Heart left ventricle (tissue), 16 donors: Measurements from ENCODE around the gene SULT1A1. TPM values are rescaled to one million over a fixed set of nuclear protein-coding genes. Genes with fewer than 3 reads are reported as not detected.
"Not testable (repeated sequence)": the region's sequence is repeated elsewhere in the genome, so short reads cannot be mapped to it uniquely, and the experiment has no call there.

Source experiments
- ATAC-seq, 4 donors: fragments of 200-7000 bp; cut with Tn5 transposase; one replicate each; pipeline ENCODE4 v1.9.1; 2020 to 2022; ENCODE audit warnings: moderate library complexity in 4 of 4, mild to moderate bottlenecking in 3 of 4, moderate number of reproducible peaks in 1 of 4
- DNase-seq, 5 donors: peaks; one replicate each; pipeline ENCODE4 v3.0.0-alpha.2; 2020
- H3K27ac ChIP-seq, 12 donors: fragments of 200-600 bp; sonication (generic) in 4 of 12; one replicate each; pipeline versions ENCODE4 v1.5.0 to v1.8.0; 2016 to 2022; ENCODE audit warnings: mild to moderate bottlenecking in 2 of 12
- H3K27me3 ChIP-seq, 9 donors: fragments of 200-600 bp; sonication (generic) in 2 of 9; one replicate each; pipeline versions ENCODE4 v1.5.1 to v1.8.0; 2016 to 2022; ENCODE audit warnings: mild to moderate bottlenecking in 3 of 9
- H3K36me3 ChIP-seq, 9 donors: fragments of 200-600 bp; sonication (generic) in 2 of 9; one replicate each; pipeline versions ENCODE4 v1.5.0 to v1.8.0; 2018 to 2022; ENCODE audit warnings: mild to moderate bottlenecking in 2 of 9
- H3K4me1 ChIP-seq, 12 donors: fragments of 200-600 bp; sonication (generic) in 4 of 12; one replicate each; pipeline versions ENCODE4 v1.5.0 to v1.8.0; 2016 to 2022; ENCODE audit warnings: mild to moderate bottlenecking in 3 of 12
- H3K4me3 ChIP-seq, 12 donors: fragments of 200-600 bp; sonication (generic) in 4 of 12; one replicate each; pipeline versions ENCODE4 v1.5.0 to v1.8.0; 2017 to 2022; ENCODE audit warnings: mild to moderate bottlenecking in 9 of 12, moderate library complexity in 4 of 12
- H3K9me3 ChIP-seq, 12 donors: fragments of 200-600 bp; sonication (generic) in 4 of 12; one replicate each; pipeline versions ENCODE4 v1.5.0 to v1.8.0; 2016 to 2022; ENCODE audit warnings: mild to moderate bottlenecking in 1 of 12
- CTCF ChIP-seq, 12 donors: fragments of 200-600 bp; sonication (generic) in 4 of 12; IDR thresholded peaks; one replicate each; pipeline versions ENCODE4 v1.5.0 to v1.8.0; 2018 to 2022; ENCODE audit warnings: antibody characterized with exemption in 12 of 12, mild to moderate bottlenecking in 5 of 12
- POLR2A ChIP-seq, 2 donors: fragments of 450-650 bp; IDR thresholded peaks; one replicate each; pipeline ENCODE4 v1.6.1; 2017; ENCODE audit warnings: antibody characterized with exemption in 2 of 2, mild to moderate bottlenecking in 2 of 2, moderate library complexity in 2 of 2
- WGBS, 4 donors: extraction: QIAGEN DNeasy Blood & Tissue Kit in 2 of 4; methylation state at CpG; one replicate each; pipeline versions ENCODE4 v1.1.5 to v1.1.7; 2013 to 2018; 5-methylcytosine and 5-hydroxymethylcytosine counted together
- intact Hi-C, 10 donors: fragments of 100-400 bp; cut with DNase I; formaldehyde crosslinking; loops; one replicate each; pipeline versions ENCODE4 v1.11.1 to v1.14.2; 2022
- polyA plus RNA-seq, 2 donors: library from polyadenylated mRNA; stranded (reverse); fragments of 200-250 nt; gene quantifications; one replicate each; pipeline ENCODE4 v1.2.3, GENCODE V29; 2013
- total RNA-seq, 9 donors: library from RNA; depleted of rRNA in 2 of 9; stranded (reverse); fragments of >200 nt in 2 of 9; fragmentation: NEBNext Ultra II Directional in 3 of 9; extraction: Animal tissue kit (Norgen Biotek cat#: 25700) in 3 of 9; gene quantifications; one replicate each; pipeline versions ENCODE4 v1.1.0 to v1.2.4, GENCODE V29; 2016 to 2023
- donor health status: ischemic (EF 13 %, LVEDD 7.1; RV severe dilation, severe dysfunction).
- donor health status: healthy with polysubstance abuse.
- donor health status: DM: no; HTN: yes; CAD: no.
- donor health status: DM: no; HTN: no; CAD: no.
- donor health status: ischemic (EF 25% LVEDD 6.9; RV normal size, moderate dysfunction).
- donor health status: ischemic (EF 25% LVEDD 5.7; RV mildly dilated, moderate dysfunction).
- donor health status: healthy.
- donor health status: DM: yes; HTN: yes; CAD: no.
- donor health status: ischemic (EF 35%, LVEDD 5.7; RV mildly dilated, moderate dysfunction).
- donor health status: nonischemic (EF 11% LVEDD 7.7; RV severe dilation, severe dysfunction).
- donor health status: DM: yes; HTN: yes; CAD: no.
- donor health status: PGD.
- donor health status: ischemic (EF 29% LVEDD 5.4; RV normal size, mild dysfunction).
- donor health status: nonischemic (EF 23%, LVEDD 6.1; RV moderate dilation, normal function).

Gene SULT1A1
- total and polyA plus RNA-seq, 11 donors = 6.9 to 35.9 (median 13.3) TPM

- no peak for ATAC-seq
- Histone ChIP-seq H3K9me3 (no peaks in the 10 kb centered on the region), H3K4me1 (peaks cover 3 to 24% (median 14%) of the 10 kb centered on the region in 12 donors), H3K27me3 (no peaks in the 10 kb centered on the region), H3K27ac (peak overlapping the region in 9 of 12 donors; percentile 13 to 84 (median 67)), H3K36me3 (no peaks in the 10 kb centered on the region), H3K4me3 (peak overlapping the region in 4 of 12 donors; percentile 49 to 59 (median 54))
- intact Hi-C loops = no loop called here
- no peak for TF ChIP-seq CTCF (IDR thresholded peaks at IDR 0.05)
- TF ChIP-seq POLR2A (IDR thresholded peaks at IDR 0.05) = no peak
- 84 to 89% (median 85%) methylated on average over 10 of the region's 10 CpGs for WGBS, 4 donors
- DNase-seq = no peak
Observed at GRCh38 chr16:28610595-28611191, 849 bp upstream of the SULT1A1 start.

GRCh38 chr16:28608867-28609596 lies 812 bp downstream of the SULT1A1 start:
- WGBS, 4 donors = 69 to 80% (median 74%) methylated on average over 6 to 11 of the region's 11 CpGs
- DNase-seq (peak in 1 of 5 donors; percentile 56), ATAC-seq (peak in 2 of 4 donors; percentile 12 to 32)
- Histone ChIP-seq H3K4me1 (peaks cover 3 to 24% (median 14%) of the 10 kb centered on the region in 12 donors), H3K36me3 (peaks cover 0 to 12% (median 0%) of the 10 kb centered on the region in 9 donors), H3K4me3 (peak overlapping the region in 11 of 12 donors; percentile 17 to 59 (median 50)), H3K27ac (peak overlapping the region in 11 of 12 donors; percentile 4 to 84 (median 64))
- intact Hi-C loops = loop anchor here in 3 of 10 donors (5.0 to 10.0 kb wide), 5 partner anchors 52 to 294 kb away; partner anchors contain the start of genes APOBR (in 1 of the 3), CLN3 (in 1 of the 3) and SGF29 (in 1 of the 3)
- not testable (repeated sequence) for H3K9me3 ChIP-seq, H3K27me3 ChIP-seq

- H3K27ac ChIP-seq, ATAC-seq, H3K27me3 ChIP-seq, H3K4me3 ChIP-seq, DNase-seq, H3K9me3 ChIP-seq: not testable (repeated sequence)
- H3K4me1 ChIP-seq = peaks cover 3 to 27% (median 14%) of the 10 kb centered on the region in 12 donors
- peaks cover 0 to 12% (median 0%) of the 10 kb centered on the region in 9 donors for H3K36me3 ChIP-seq
- intact Hi-C loops = loop anchor here in 3 of 10 donors (5.0 to 10.0 kb wide), 5 partner anchors 51 to 294 kb away; partner anchors contain the start of genes APOBR (in 1 of the 3), CLN3 (in 1 of the 3) and SGF29 (in 1 of the 3)
- 93 to 99% (median 96%) methylated on average over 5 to 7 of the region's 7 CpGs for WGBS, 4 donors
Observed at GRCh38 chr16:28608496-28608808, 1.4 kb downstream of the SULT1A1 start.

- intact Hi-C loops = loop anchor here in 3 of 10 donors (5.0 to 10.0 kb wide), 5 partner anchors 51 to 293 kb away; partner anchors contain the start of genes APOBR (in 1 of the 3), CLN3 (in 1 of the 3) and SGF29 (in 1 of the 3)
- peaks cover 0 to 12% (median 0%) of the 10 kb centered on the region in 9 donors for H3K36me3 ChIP-seq
- not testable (repeated sequence) for ATAC-seq, H3K9me3 ChIP-seq, H3K27me3 ChIP-seq, H3K27ac ChIP-seq, H3K4me3 ChIP-seq, DNase-seq
- 96% methylated on average over 10 of the region's 10 CpGs for WGBS, 4 donors
- peaks cover 3 to 27% (median 14%) of the 10 kb centered on the region in 12 donors for H3K4me1 ChIP-seq
Observed at GRCh38 chr16:28607681-28608495, 2.0 kb downstream of the SULT1A1 start.

- H3K36me3 ChIP-seq = peaks cover 0 to 12% (median 0%) of the 10 kb centered on the region in 9 donors
- DNase-seq = no peak
- H3K27ac ChIP-seq = no peak overlapping the region
- H3K4me1 ChIP-seq = peaks cover 3 to 27% (median 14%) of the 10 kb centered on the region in 12 donors
- WGBS, 4 donors = 93 to 97% (median 95%) methylated on average over 9 of the region's 9 CpGs
- intact Hi-C loops = loop anchor here in 3 of 10 donors (5.0 to 10.0 kb wide), 5 partner anchors 50 to 292 kb away; partner anchors contain the start of genes APOBR (in 1 of the 3), CLN3 (in 1 of the 3) and SGF29 (in 1 of the 3)
- ATAC-seq = no peak
- H3K27me3 ChIP-seq = peaks cover 0 to 4% (median 0%) of the 10 kb centered on the region in 9 donors
- TF ChIP-seq CTCF (IDR thresholded peaks at IDR 0.05) = no peak
- TF ChIP-seq POLR2A (IDR thresholded peaks at IDR 0.05) = no peak
- H3K4me3 ChIP-seq = no peak overlapping the region
- H3K9me3 ChIP-seq = no peaks in the 10 kb centered on the region
Observed at GRCh38 chr16:28607116-28607623, 2.7 kb downstream of the SULT1A1 start.
